Gastrocnemius medialis (tissue), 4 donors: ENCODE measurements around the gene SPRYD3.

Source experiments
- CTCF ChIP-seq, 5 experiments: fragments of 450-650 bp in 3 of 5; fragments of 200-600 bp in 2 of 5; sonication (generic) in 2 of 5; IDR thresholded peaks in 4 of 5; conservative IDR thresholded peaks in 1 of 5; 1 replicate in 4 of 5; 2 replicates in 1 of 5; pipeline ENCODE4 v1.5.1; 2016 to 2019; ENCODE audit warnings: antibody characterized with exemption in 5 of 5, mild to moderate bottlenecking in 3 of 5, moderate library complexity in 3 of 5
- POLR2A ChIP-seq, 2 donors: fragments of 450-650 bp; IDR thresholded peaks; one replicate each; pipeline ENCODE4 v1.6.1; 2017; ENCODE audit warnings: antibody characterized with exemption in 2 of 2, mild to moderate bottlenecking in 2 of 2, moderate library complexity in 2 of 2

GRCh38 chr12:53091756-53092155 lies 12.6 kb upstream of the SPRYD3 start:
- TF ChIP-seq CTCF (IDR thresholded peaks at IDR 0.05 in 4 of 5, conservative IDR thresholded peaks at IDR 0.05 in 1 of 5) (no peak), POLR2A (IDR thresholded peaks at IDR 0.05) (no peak)
